Measurements from ENCODE around the gene TTC34.

- TF ChIP-seq CTCF (IDR thresholded peaks at IDR 0.05; ENCODE audit: low read depth, low read length) (no peak), EZH2phosphoT487 (IDR thresholded peaks at IDR 0.05; ENCODE audit: low read depth) (no peak)
Observed at GRCh38 chr1:2811533-2811918, 10.0 kb upstream of the TTC34 start.
